GM21526 (cell line): Measurements from ENCODE around the gene PPP2CA.
"Not testable (repeated sequence)": the region's sequence is repeated elsewhere in the genome, so short reads cannot be mapped to it uniquely, and the experiment has no call there.

Experiments used
- ATAC-seq: cut with Tn5 transposase; IDR thresholded peaks from one replicate; pipeline ENCODE4 v1.9.1; 2021; ENCODE audit warnings: moderate library complexity; ENCODE audit not compliant: unreplicated experiment, low FRiP score

PPP2CA gene

DNA sequence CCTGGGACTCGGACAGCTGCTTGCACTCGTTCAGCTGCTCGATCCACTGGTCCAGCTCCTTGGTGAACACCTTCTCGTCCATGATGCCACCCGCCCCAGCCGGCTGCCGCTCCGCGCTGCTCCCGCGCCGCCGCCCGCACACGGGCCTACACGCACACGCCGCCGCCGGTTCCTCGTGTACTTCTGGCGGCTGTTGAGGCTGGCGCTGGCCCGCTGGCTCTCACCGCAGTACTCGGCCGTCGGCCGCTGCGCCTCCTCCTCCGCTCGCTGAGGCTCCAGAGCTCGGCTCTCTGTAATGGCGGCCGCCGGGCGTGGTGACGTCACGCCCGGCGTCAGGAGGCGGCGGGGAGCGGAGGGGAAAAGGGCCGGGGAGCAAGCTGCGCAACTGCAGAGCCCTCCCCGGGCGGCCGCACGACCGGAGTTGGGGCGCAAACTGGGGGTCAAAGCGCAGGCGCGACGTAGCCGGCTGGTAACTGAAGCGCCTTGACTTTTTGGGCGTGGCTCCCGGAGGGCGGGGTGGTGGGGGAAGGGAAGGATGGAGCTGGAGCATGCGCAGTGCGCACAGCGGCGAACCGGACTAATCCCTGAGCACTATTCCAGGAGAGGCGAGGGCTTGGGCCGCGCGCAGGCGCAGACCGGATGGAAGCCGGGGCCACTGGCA, at the start of gene PPP2CA:
Gene PPP2CA, minus strand, starts transcription at position 294 of the 661 bp plus-strand sequence. Its CDS starts 212 bp downstream, at position 82.
- ATAC-seq: peak; percentile 75

GRCh38 chr5:134273642-134274395, 47.9 kb upstream of the PPP2CA start:
- ATAC-seq: no peak

- ATAC-seq: no peak
Observed at GRCh38 chr5:134271059-134271458, 45.2 kb upstream of the PPP2CA start.

DNA sequence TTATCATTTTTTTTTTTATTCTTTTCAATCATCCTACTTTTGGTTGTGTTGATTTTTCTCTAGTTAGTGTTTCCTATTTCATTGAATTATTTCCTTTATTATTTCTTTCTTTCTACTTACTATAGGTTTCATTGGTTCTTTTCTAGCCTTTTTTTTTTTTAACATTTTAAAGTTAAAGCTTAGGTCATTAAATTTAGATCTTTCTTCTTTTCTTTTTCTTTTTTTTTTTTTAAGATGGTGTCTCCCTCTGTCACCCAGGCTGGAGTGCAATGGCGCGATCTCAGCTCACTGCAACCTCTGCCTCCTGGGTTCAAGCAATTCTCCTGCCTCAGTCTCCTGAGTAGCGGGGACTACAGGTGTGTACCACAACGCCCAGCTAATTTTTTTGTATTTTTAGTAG, 43.0 kb upstream of the PPP2CA start:
- no peak for ATAC-seq

- ATAC-seq: no peak
Observed at GRCh38 chr5:134268019-134268601, 42.2 kb upstream of the PPP2CA start.

- no peak for ATAC-seq
Observed at GRCh38 chr5:134267366-134268018, 41.6 kb upstream of the PPP2CA start.

- ATAC-seq: no peak
Observed at GRCh38 chr5:134263801-134264200, 37.9 kb upstream of the PPP2CA start.

DNA sequence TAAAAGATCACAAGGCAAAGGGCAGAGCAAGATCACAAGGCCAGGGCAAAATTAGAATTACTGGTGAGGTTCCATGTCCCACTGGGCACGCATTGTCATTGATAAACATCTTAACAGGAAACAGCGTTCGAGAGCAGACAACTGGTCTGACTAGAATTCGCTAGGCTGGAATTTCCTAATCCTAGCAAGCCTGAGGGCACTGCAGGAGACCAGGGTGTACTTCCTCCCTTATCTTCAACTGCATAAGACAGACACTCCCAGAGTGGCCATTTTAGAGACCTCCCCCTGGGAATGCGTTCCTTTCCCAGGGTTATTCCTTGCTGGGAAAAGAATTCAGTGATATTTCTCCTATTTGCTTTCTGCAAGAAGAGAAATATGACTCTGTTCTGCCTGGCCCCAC, 36.8 kb upstream of the PPP2CA start:
- not testable (repeated sequence) for ATAC-seq

DNA sequence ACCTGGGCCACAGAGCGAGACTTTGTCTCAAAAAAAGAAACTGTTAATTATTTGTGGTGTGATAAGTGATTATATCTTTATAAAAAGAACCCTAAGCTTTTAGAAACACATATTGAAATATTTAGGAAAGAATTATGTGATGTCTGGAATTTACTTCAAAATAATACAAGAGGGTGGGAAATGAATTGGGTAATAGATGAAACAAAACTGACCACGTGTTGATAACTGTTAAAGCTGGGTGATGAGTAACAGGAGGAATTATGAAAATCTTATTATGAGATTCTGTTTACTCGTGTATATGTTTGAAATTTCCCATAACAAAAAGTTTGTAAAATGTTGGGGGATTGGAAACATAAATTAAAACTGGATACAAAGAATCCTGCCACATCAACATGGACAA, 33.0 kb upstream of the PPP2CA start:
- ATAC-seq: no peak

DNA sequence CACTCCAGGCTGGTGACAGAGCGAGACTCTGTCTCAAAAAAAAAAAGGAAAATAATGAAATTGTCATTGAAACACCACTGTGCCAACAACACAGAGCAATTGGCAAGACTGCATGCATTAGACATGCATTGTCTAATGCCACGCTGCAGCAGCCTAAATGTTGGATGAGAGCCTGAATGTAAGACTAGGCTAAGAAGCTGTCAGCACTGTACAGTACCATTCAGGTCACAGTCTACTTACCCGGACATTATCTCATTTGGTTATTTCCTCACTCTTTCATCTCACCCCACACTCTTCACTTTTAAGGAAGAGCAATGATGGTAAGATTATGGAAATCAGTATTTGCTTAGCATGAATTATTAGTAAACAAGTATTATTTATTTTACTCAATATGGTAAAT, 31.3 kb upstream of the PPP2CA start:
- no peak for ATAC-seq

- ATAC-seq: no peak
Observed at GRCh38 chr5:134255418-134256150, 29.7 kb upstream of the PPP2CA start.

- not testable (repeated sequence) for ATAC-seq
Observed at GRCh38 chr5:134253368-134254153, 27.7 kb upstream of the PPP2CA start.

GRCh38 chr5:134252671-134253070, 26.8 kb upstream of the PPP2CA start:
- ATAC-seq: no peak

GRCh38 chr5:134250949-134251348, 25.1 kb upstream of the PPP2CA start:
- ATAC-seq: no peak

DNA sequence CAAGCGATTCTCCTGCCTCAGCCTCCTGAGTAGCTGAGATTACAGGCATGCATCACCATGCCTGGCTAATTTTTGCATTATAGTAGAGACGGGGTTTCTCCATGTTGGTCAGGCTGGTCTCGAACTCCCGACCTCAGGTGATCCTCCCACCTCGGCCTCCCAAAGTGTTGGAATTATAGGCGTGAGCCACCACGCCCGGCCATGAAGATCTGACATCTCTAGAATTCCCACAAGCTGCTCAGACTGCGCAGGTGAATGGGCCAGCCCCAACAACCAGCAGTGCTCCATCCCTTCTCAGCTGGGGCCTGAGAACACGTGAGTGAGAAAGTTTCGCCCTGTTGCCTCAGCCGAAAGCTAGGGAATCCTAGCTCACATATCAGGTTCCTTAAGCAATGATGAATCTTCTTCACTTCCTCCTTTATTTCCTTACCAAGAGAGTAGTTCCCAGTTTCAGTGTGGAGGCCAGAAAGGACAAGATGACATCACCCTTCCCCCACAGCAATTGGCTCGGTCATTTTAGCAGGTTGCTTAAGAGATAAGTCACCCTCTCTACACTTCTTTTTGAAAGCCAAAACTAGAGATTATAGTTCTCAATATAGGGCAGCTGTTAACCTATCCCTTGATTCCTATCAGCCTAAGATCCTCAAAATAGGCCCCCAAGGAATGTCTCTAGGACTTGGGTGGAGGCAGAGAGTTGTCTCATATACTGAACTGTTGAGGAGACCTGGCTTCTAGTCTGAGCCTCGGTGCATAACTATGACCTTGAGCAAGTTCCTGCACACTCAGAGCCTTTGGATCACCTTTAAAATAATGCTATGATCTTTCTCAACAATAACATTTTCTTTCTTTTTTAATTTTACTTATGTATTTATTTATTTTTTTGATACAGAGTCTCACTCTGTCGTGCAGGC, 23.9 kb upstream of the PPP2CA start:
- no peak for ATAC-seq

- ATAC-seq: no peak
Observed at GRCh38 chr5:134248256-134248655, 22.4 kb upstream of the PPP2CA start.

DNA sequence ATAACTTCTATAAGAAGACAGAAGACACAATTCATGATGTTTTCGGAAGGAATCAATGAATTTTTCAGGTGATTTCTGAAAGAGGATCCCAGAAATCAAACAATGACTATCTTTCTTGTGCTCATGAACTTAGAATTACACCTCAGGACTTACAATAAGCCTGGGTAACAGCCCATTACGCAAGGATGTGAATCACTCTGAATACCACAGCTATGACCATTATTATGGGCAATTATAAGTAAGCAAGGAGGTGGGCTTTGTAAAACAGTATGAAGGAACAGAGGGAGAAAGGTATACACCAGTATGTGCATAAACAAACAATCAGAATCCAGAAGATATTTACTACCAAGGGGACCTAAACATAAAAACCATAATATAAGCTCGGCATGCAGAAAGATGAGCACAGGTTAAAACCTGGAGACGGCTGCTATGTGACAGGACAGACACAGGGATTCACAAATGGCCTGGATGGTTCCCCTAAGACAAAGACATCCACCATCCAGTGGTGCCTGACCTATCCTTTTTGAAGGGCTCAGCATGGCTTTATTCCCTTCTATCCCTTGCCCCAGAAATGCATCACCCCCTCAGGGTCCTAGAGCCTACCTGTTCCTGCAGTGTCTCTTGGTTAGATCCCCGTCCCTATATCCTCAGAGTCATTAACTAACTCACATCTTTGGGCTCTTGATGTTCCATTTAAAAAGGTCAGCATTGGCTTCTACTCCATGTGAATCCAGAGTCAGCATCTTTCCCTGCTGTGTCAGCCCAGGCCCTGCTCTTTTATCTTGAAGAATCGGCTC, 21.8 kb upstream of the PPP2CA start:
- ATAC-seq: no peak
